ENCODE measurements around the gene BSDC1.

- TF ChIP-seq EZH2 (IDR thresholded peaks at IDR 0.05; ENCODE audit: insufficient read depth, low read length) (no peak), CTCF (IDR thresholded peaks at IDR 0.05; ENCODE audit: insufficient read depth, low read depth, low read length) (no peak)
Measured at GRCh38 chr1:32336591-32336932, 57.7 kb downstream of the BSDC1 start.
